Prostate gland (tissue), 2 donors: Measurements from ENCODE around the gene PTHLH.

Experiments used
- CTCF ChIP-seq, 4 experiments: fragments of 200-600 bp in 2 of 4; fragments of 450-650 bp in 2 of 4; sonication (generic) in 2 of 4; IDR thresholded peaks; 1 replicate in 3 of 4; 2 replicates in 1 of 4; pipeline ENCODE4 v1.5.1; 2016 to 2019; ENCODE audit warnings: antibody characterized with exemption in 4 of 4, mild to moderate bottlenecking in 2 of 4, moderate library complexity in 2 of 4
- POLR2A ChIP-seq: fragments of 450-650 bp; IDR thresholded peaks from one replicate; pipeline ENCODE4 v1.6.1; 2016; ENCODE audit warnings: antibody characterized with exemption, mild to moderate bottlenecking

- TF ChIP-seq POLR2A, result no peak
- TF ChIP-seq CTCF (IDR thresholded peaks at IDR 0.05), result no peak
Measured at GRCh38 chr12:27967551-27968054, 4.9 kb downstream of the PTHLH start.
